Measurements from ENCODE around the gene UBE2M.
A peak's percentile ranks its signal among the peaks of the same experiment; 100 is the strongest.

The UBE2M gene

GRCh38 chr19:58553799-58554493 lies 4.5 kb downstream of the UBE2M start:
- Mint-ChIP-seq H3K27me3 (ENCODE audit: low read depth) (no peaks in the 10 kb centered on the region), H3K36me3 (ENCODE audit: low read depth) (peaks cover 58% of the 10 kb centered on the region), H3K4me3 (peak overlapping the region; percentile 93), H3K27ac (peak overlapping the region; percentile 96), H3K4me1 (ENCODE audit: low read depth) (peaks cover 38% of the 10 kb centered on the region), H3K9me3 (no peaks in the 10 kb centered on the region)

GRCh38 chr19:58552655-58553054 lies 5.8 kb downstream of the UBE2M start:
- Mint-ChIP-seq H3K4me1 (ENCODE audit: low read depth) (peaks cover 36% of the 10 kb centered on the region), H3K4me3 (peak overlapping the region; percentile 0), H3K36me3 (ENCODE audit: low read depth) (peaks cover 60% of the 10 kb centered on the region), H3K27ac (peak overlapping the region; percentile 41), H3K27me3 (ENCODE audit: low read depth) (no peaks in the 10 kb centered on the region), H3K9me3 (no peaks in the 10 kb centered on the region)

GRCh38 chr19:58551577-58552471 lies 6.6 kb downstream of the UBE2M start:
- no peaks in the 10 kb centered on the region for H3K27me3 Mint-ChIP-seq (ENCODE audit: low read depth)
- no peak overlapping the region for H3K27ac Mint-ChIP-seq
- H3K9me3 Mint-ChIP-seq, result no peaks in the 10 kb centered on the region
- H3K36me3 Mint-ChIP-seq (ENCODE audit: low read depth), result peaks cover 61% of the 10 kb centered on the region
- no peak overlapping the region for H3K4me3 Mint-ChIP-seq
- H3K4me1 Mint-ChIP-seq (ENCODE audit: low read depth), result peaks cover 33% of the 10 kb centered on the region

- peaks cover 61% of the 10 kb centered on the region for H3K36me3 Mint-ChIP-seq (ENCODE audit: low read depth)
- H3K4me3 Mint-ChIP-seq, result no peak overlapping the region
- H3K4me1 Mint-ChIP-seq (ENCODE audit: low read depth), result peaks cover 33% of the 10 kb centered on the region
- H3K27ac Mint-ChIP-seq, result no peak overlapping the region
- H3K9me3 Mint-ChIP-seq, result no peaks in the 10 kb centered on the region
- no peaks in the 10 kb centered on the region for H3K27me3 Mint-ChIP-seq (ENCODE audit: low read depth)
Observed at GRCh38 chr19:58551123-58551497, 7.3 kb downstream of the UBE2M start.

GRCh38 chr19:58550362-58551122 lies 7.9 kb downstream of the UBE2M start:
- Mint-ChIP-seq H3K9me3 (no peaks in the 10 kb centered on the region), H3K4me3 (no peak overlapping the region), H3K27ac (no peak overlapping the region), H3K27me3 (ENCODE audit: low read depth) (no peaks in the 10 kb centered on the region), H3K4me1 (ENCODE audit: low read depth) (peaks cover 37% of the 10 kb centered on the region), H3K36me3 (ENCODE audit: low read depth) (peaks cover 66% of the 10 kb centered on the region)

- Mint-ChIP-seq H3K9me3 (no peaks in the 10 kb centered on the region), H3K27me3 (ENCODE audit: low read depth) (no peaks in the 10 kb centered on the region), H3K27ac (no peak overlapping the region), H3K4me3 (no peak overlapping the region), H3K4me1 (ENCODE audit: low read depth) (peaks cover 35% of the 10 kb centered on the region), H3K36me3 (ENCODE audit: low read depth) (peaks cover 65% of the 10 kb centered on the region)
Observed at GRCh38 chr19:58549664-58550361, 8.6 kb downstream of the UBE2M start.

- H3K4me1 Mint-ChIP-seq (ENCODE audit: low read depth), result peaks cover 32% of the 10 kb centered on the region
Observed at GRCh38 chr19:58548859-58549663, 9.3 kb downstream of the UBE2M start.

GRCh38 chr19:58547323-58548312 lies 10.8 kb downstream of the UBE2M start:
- H3K4me3 Mint-ChIP-seq, result no peak overlapping the region
- H3K27me3 Mint-ChIP-seq (ENCODE audit: low read depth), result no peaks in the 10 kb centered on the region
- no peak overlapping the region for H3K27ac Mint-ChIP-seq
- peaks cover 52% of the 10 kb centered on the region for H3K36me3 Mint-ChIP-seq (ENCODE audit: low read depth)
- no peaks in the 10 kb centered on the region for H3K9me3 Mint-ChIP-seq
- peaks cover 31% of the 10 kb centered on the region for H3K4me1 Mint-ChIP-seq (ENCODE audit: low read depth)

More at GRCh38 chr19:58548859-58549663, 9.3 kb downstream of the UBE2M start:
- no peaks in the 10 kb centered on the region for H3K27me3 Mint-ChIP-seq (ENCODE audit: low read depth)
- H3K4me3 Mint-ChIP-seq, result no peak overlapping the region
- H3K9me3 Mint-ChIP-seq, result no peaks in the 10 kb centered on the region
- H3K27ac Mint-ChIP-seq, result no peak overlapping the region
- H3K36me3 Mint-ChIP-seq (ENCODE audit: low read depth), result peaks cover 62% of the 10 kb centered on the region

GRCh38 chr19:58546019-58546530 lies 12.3 kb downstream of the UBE2M start:
- H3K36me3 Mint-ChIP-seq (ENCODE audit: low read depth), result peaks cover 43% of the 10 kb centered on the region
- peak overlapping the region; percentile 95 for H3K4me3 Mint-ChIP-seq
- H3K27me3 Mint-ChIP-seq (ENCODE audit: low read depth), result no peaks in the 10 kb centered on the region
- peaks cover 29% of the 10 kb centered on the region for H3K4me1 Mint-ChIP-seq (ENCODE audit: low read depth)
- no peaks in the 10 kb centered on the region for H3K9me3 Mint-ChIP-seq
- H3K27ac Mint-ChIP-seq, result peak overlapping the region; percentile 90

- H3K36me3 Mint-ChIP-seq (ENCODE audit: low read depth), result peaks cover 41% of the 10 kb centered on the region
- no peaks in the 10 kb centered on the region for H3K9me3 Mint-ChIP-seq
- H3K27ac Mint-ChIP-seq, result peak overlapping the region; percentile 90
- no peaks in the 10 kb centered on the region for H3K27me3 Mint-ChIP-seq (ENCODE audit: low read depth)
- peak overlapping the region; percentile 95 for H3K4me3 Mint-ChIP-seq
- H3K4me1 Mint-ChIP-seq (ENCODE audit: low read depth), result peaks cover 28% of the 10 kb centered on the region
Observed at GRCh38 chr19:58545286-58546018, 13.0 kb downstream of the UBE2M start.

GRCh38 chr19:58544591-58545285 lies 13.7 kb downstream of the UBE2M start:
- peaks cover 28% of the 10 kb centered on the region for H3K4me1 Mint-ChIP-seq (ENCODE audit: low read depth)
- H3K36me3 Mint-ChIP-seq (ENCODE audit: low read depth), result peaks cover 38% of the 10 kb centered on the region
- peak overlapping the region; percentile 95 for H3K4me3 Mint-ChIP-seq
- peak overlapping the region; percentile 90 for H3K27ac Mint-ChIP-seq
- no peaks in the 10 kb centered on the region for H3K9me3 Mint-ChIP-seq
- peaks cover 3% of the 10 kb centered on the region for H3K27me3 Mint-ChIP-seq (ENCODE audit: low read depth)

Data from T-helper 1 cell treated with Interleukin-12 subunit alpha and Interleukin-12 subunit beta and Interleukin-4 antibody, amounts not matched to agents 30 μg/mL and 1 μg/mL, for 36 hours (primary cell).